Keratinocyte (primary cell): ENCODE results near the gene KRTAP4-2.

Source experiments
- CTCF ChIP-seq, 3 experiments: IDR thresholded peaks in 1 of 3; conservative IDR thresholded peaks in 1 of 3; optimal IDR thresholded peaks in 1 of 3; 2 replicates in 2 of 3; 3 replicates in 1 of 3; pipeline versions ENCODE3 to v1.5.1; 2011; ENCODE audit warnings: low read length in 3 of 3, mild to moderate bottlenecking in 3 of 3, moderate library complexity in 2 of 3, control low read depth in 1 of 3, inconsistent platforms in 1 of 3; ENCODE audit not compliant: insufficient read depth in 2 of 3; ENCODE audit errors: extremely low read depth in 1 of 3
- EZH2 ChIP-seq: IDR thresholded peaks from one replicate; pipeline ENCODE4 v1.6.1; 2012; ENCODE audit warnings: inconsistent platforms, mild to moderate bottlenecking, low read length, moderate library complexity

GRCh38 chr17:41223821-41224220 lies 45.8 kb upstream of the KRTAP4-2 start:
- TF ChIP-seq CTCF (optimal IDR thresholded peaks at IDR 0.05 in 1 of 3, IDR thresholded peaks at IDR 0.05 in 1 of 3, conservative IDR thresholded peaks at IDR 0.05 in 1 of 3; ENCODE audit: extremely low read depth in 1 of 3, insufficient read depth in 2 of 3, low read length in 3 of 3): no peak
- TF ChIP-seq EZH2: no peak
